SK-N-MC (cell line): ENCODE data around the gene KDM6A.

Experiments used
- EZH2 ChIP-seq: fragments of 200-600 bp; sonication (generic); IDR thresholded peaks from one replicate; pipeline ENCODE4 v1.6.1; 2017; ENCODE audit warnings: antibody characterized with exemption
- FOXP2 ChIP-seq: optimal IDR thresholded peaks from 2 replicates; pipeline ENCODE3; 2011; ENCODE audit warnings: mild to moderate bottlenecking, moderate library complexity; ENCODE audit not compliant: insufficient read depth; ENCODE audit errors: extremely low read length, control extremely low read depth
- POLR2AphosphoS5 ChIP-seq: IDR thresholded peaks from 2 replicates; pipeline ENCODE4 v1.6.1; 2012; ENCODE audit warnings: mild to moderate bottlenecking, low read depth, low read length, borderline replicate concordance

DNA sequence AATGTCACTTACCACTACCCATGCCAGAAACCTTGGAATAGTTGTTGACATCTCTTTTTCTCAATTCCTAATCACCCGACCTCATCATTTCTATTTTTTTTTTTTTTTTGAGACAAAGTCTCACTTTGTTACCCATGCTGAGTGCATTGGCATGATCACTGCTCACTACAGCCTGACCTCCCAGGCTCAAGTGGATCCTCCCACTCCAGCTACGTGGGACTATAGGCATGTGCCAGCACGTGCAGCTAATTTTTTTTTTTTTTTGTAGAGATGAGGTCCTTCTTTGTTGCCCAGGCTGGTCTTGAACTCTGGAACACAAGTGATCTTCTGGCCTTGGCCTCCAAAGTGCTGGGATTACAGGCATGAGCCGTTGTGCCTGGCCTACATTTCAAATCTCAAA is 12.0 kb downstream of the KDM6A start:
- no peak for TF ChIP-seq EZH2
- no peak for TF ChIP-seq POLR2AphosphoS5
- TF ChIP-seq FOXP2, result no peak
